WTC11 (cell line): ENCODE results near the gene SIM2. TPM values are rescaled to one million over a fixed set of nuclear protein-coding genes. Genes with fewer than 3 reads are reported as not detected.

Experiments used
- ATAC-seq: fragments of 200-7000 bp; cut with Tn5 transposase; 2 replicates; pipeline ENCODE4 v1.10.0; 2021; ENCODE audit warnings: mild to moderate bottlenecking, moderate library complexity
- CTCF ChIA-PET: fragments of 300-600 bp; sonication (Branson Sonifier 250); formaldehyde crosslinking; loops from one replicate; lab custom pipeline; 2021; ENCODE audit warnings: antibody characterized with exemption; lab: Charles Lee
- POLR2A ChIA-PET: fragments of 350-600 bp; sonication (Branson Sonifier 250); formaldehyde crosslinking; loops from one replicate; lab custom pipeline; 2021; ENCODE audit warnings: antibody characterized with exemption; lab: Charles Lee
- DNase-seq: peaks from one replicate; pipeline ENCODE4 v3.0.0; 2021; ENCODE audit warnings: low spot score
- H3K27ac Mint-ChIP-seq: 2 replicates; pipeline ENCODE4 v1.8.0; 2021; ENCODE audit warnings: mixed read lengths
- H3K27me3 Mint-ChIP-seq: 2 replicates; pipeline ENCODE4 v1.8.0; 2021; ENCODE audit warnings: low read depth, mild to moderate bottlenecking, moderate library complexity, mixed read lengths
- H3K36me3 Mint-ChIP-seq: 2 replicates; pipeline ENCODE4 v1.8.0; 2021; ENCODE audit warnings: mixed read lengths
- H3K4me1 Mint-ChIP-seq: 2 replicates; pipeline ENCODE4 v1.8.0; 2022; ENCODE audit warnings: mixed read lengths
- H3K4me3 Mint-ChIP-seq: 2 replicates; pipeline ENCODE4 v1.8.0; 2021; ENCODE audit warnings: mild to moderate bottlenecking, moderate library complexity, mixed read lengths
- H3K9me3 Mint-ChIP-seq: 2 replicates; pipeline ENCODE4 v1.8.0; 2021; ENCODE audit warnings: mixed read lengths
- ATF1 ChIP-seq: sonication (generic); formaldehyde crosslinking; IDR thresholded peaks from 2 replicates; pipeline ENCODE4 v1.8.1; 2023; ENCODE audit warnings: mild to moderate bottlenecking, moderate library complexity, missing genetic modification reagents
- ETV6 ChIP-seq: sonication (generic); formaldehyde crosslinking; IDR thresholded peaks from 2 replicates; pipeline ENCODE4 v1.8.1; 2022; ENCODE audit warnings: mild to moderate bottlenecking, missing genetic modification reagents
- FOXP1 ChIP-seq: sonication (generic); formaldehyde crosslinking; IDR thresholded peaks from 2 replicates; pipeline ENCODE4 v1.8.0; 2022; ENCODE audit warnings: missing genetic modification reagents, mild to moderate bottlenecking, moderate library complexity, borderline replicate concordance
- HMGA2 ChIP-seq: fragments of 250-450 bp; sonication (Bioruptor Pico); IDR thresholded peaks from 2 replicates; pipeline ENCODE4 v1.4.0; 2021; ENCODE audit warnings: mild to moderate bottlenecking, moderate library complexity
- JUN ChIP-seq: sonication (generic); formaldehyde crosslinking; IDR thresholded peaks from 2 replicates; pipeline ENCODE4 v1.8.0; 2023; ENCODE audit warnings: mild to moderate bottlenecking, missing genetic modification reagents
- MLX ChIP-seq: sonication (generic); formaldehyde crosslinking; IDR thresholded peaks from 2 replicates; pipeline ENCODE4 v1.8.1; 2023; ENCODE audit warnings: mild to moderate bottlenecking, missing genetic modification reagents, moderate library complexity
- MXD4 ChIP-seq: fragments of 250-450 bp; sonication (Bioruptor Pico); IDR thresholded peaks from 2 replicates; pipeline ENCODE4 v1.8.0; 2021; ENCODE audit warnings: mild to moderate bottlenecking, moderate library complexity, borderline replicate concordance
- NR3C1 ChIP-seq: sonication (generic); formaldehyde crosslinking; conservative IDR thresholded peaks from 2 replicates; pipeline ENCODE4 v1.8.1; 2023; ENCODE audit warnings: low read depth, mild to moderate bottlenecking, missing genetic modification reagents
- OVOL2 ChIP-seq: fragments of 250-450 bp; sonication (Bioruptor Pico); IDR thresholded peaks from 2 replicates; pipeline ENCODE4 v1.9.0; 2021; ENCODE audit warnings: mild to moderate bottlenecking, borderline replicate concordance
- PREB ChIP-seq: sonication (generic); formaldehyde crosslinking; IDR thresholded peaks from 2 replicates; pipeline ENCODE4 v1.8.1; 2022; ENCODE audit warnings: mild to moderate bottlenecking, missing genetic modification reagents, moderate library complexity, borderline replicate concordance
- TCF7 ChIP-seq: sonication (generic); formaldehyde crosslinking; IDR thresholded peaks from 2 replicates; pipeline ENCODE4 v1.8.0; 2022; ENCODE audit warnings: mild to moderate bottlenecking, low read depth, missing genetic modification reagents, moderate library complexity
- TEAD1 ChIP-seq: sonication (generic); formaldehyde crosslinking; IDR thresholded peaks from 2 replicates; pipeline ENCODE4 v1.8.0; 2022; ENCODE audit warnings: mild to moderate bottlenecking, missing genetic modification reagents
- ZNF671 ChIP-seq: fragments of 250-450 bp; sonication (Bioruptor Pico); IDR thresholded peaks from 2 replicates; pipeline ENCODE4 v1.8.0; 2021; ENCODE audit warnings: mild to moderate bottlenecking
- ZSCAN18 ChIP-seq: fragments of 250-450 bp; sonication (Bioruptor Pico); IDR thresholded peaks from 2 replicates; pipeline ENCODE4 v2.1.2; 2022; ENCODE audit warnings: mild to moderate bottlenecking, moderate library complexity
- total RNA-seq: library from RNA; stranded (reverse); gene quantifications from 3 replicates; pipeline ENCODE4 v1.2.3, GENCODE V29; 2021
- TF ChIP-seq, protein P1 (sequence below): sonication (generic); formaldehyde crosslinking; IDR thresholded peaks from 2 replicates; pipeline ENCODE4 v1.8.1; 2023; ENCODE audit warnings: mild to moderate bottlenecking, missing genetic modification reagents, borderline replicate concordance
- TF ChIP-seq, protein P2 (sequence below): sonication (generic); formaldehyde crosslinking; IDR thresholded peaks from 2 replicates; pipeline ENCODE4 v1.8.0; 2023; ENCODE audit warnings: mild to moderate bottlenecking, missing genetic modification reagents
- TF ChIP-seq, protein P3 (sequence below): fragments of 250-450 bp; sonication (Bioruptor Pico); IDR thresholded peaks from 2 replicates; pipeline ENCODE4 v1.9.0; 2021; ENCODE audit warnings: mild to moderate bottlenecking
- TF ChIP-seq, protein P4 (sequence below): fragments of 250-450 bp; sonication (Bioruptor Pico); IDR thresholded peaks from 2 replicates; pipeline ENCODE4 v1.8.0; 2021; ENCODE audit warnings: mild to moderate bottlenecking

The SIM2 gene
- total RNA-seq, 1 experiment from 2014 or later, result 0.17 TPM

GRCh38 chr21:36722370-36723368 is 23.8 kb downstream of the SIM2 start (continued):
- TF ChIP-seq, protein P1, sequence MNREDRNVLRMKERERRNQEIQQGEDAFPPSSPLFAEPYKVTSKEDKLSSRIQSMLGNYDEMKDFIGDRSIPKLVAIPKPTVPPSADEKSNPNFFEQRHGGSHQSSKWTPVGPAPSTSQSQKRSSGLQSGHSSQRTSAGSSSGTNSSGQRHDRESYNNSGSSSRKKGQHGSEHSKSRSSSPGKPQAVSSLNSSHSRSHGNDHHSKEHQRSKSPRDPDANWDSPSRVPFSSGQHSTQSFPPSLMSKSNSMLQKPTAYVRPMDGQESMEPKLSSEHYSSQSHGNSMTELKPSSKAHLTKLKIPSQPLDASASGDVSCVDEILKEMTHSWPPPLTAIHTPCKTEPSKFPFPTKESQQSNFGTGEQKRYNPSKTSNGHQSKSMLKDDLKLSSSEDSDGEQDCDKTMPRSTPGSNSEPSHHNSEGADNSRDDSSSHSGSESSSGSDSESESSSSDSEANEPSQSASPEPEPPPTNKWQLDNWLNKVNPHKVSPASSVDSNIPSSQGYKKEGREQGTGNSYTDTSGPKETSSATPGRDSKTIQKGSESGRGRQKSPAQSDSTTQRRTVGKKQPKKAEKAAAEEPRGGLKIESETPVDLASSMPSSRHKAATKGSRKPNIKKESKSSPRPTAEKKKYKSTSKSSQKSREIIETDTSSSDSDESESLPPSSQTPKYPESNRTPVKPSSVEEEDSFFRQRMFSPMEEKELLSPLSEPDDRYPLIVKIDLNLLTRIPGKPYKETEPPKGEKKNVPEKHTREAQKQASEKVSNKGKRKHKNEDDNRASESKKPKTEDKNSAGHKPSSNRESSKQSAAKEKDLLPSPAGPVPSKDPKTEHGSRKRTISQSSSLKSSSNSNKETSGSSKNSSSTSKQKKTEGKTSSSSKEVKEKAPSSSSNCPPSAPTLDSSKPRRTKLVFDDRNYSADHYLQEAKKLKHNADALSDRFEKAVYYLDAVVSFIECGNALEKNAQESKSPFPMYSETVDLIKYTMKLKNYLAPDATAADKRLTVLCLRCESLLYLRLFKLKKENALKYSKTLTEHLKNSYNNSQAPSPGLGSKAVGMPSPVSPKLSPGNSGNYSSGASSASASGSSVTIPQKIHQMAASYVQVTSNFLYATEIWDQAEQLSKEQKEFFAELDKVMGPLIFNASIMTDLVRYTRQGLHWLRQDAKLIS (CRISPR knock-in tag), result no peak

GRCh38 chr21:36723371-36723881 is 24.5 kb downstream of the SIM2 start:
- Mint-ChIP-seq H3K9me3 (no peaks in the 10 kb centered on the region), H3K4me3 (no peak overlapping the region), H3K27ac (no peak overlapping the region), H3K27me3 (peaks cover 4% of the 10 kb centered on the region), H3K4me1 (peaks cover 7% of the 10 kb centered on the region), H3K36me3 (no peaks in the 10 kb centered on the region)
- ChIA-PET CTCF (interaction anchor here (0.9 to 1.7 kb wide), 2 partner anchors 24 to 82 kb away, joined by 3 to 5 read pairs; no protein-coding TSS in a partner anchor), POLR2A (no interaction called here)
- DNase-seq, result no peak
- no peak for ATAC-seq
- TF ChIP-seq ETV6 (CRISPR knock-in tag) (no peak), ATF1 (CRISPR knock-in tag) (no peak), PREB (no peak), NR3C1 (CRISPR knock-in tag) (no peak), MLX (no peak), ZNF671 (CRISPR knock-in tag) (no peak), JUN (CRISPR knock-in tag) (no peak), HMGA2 (CRISPR knock-in tag) (no peak), TCF7 (no peak), ZSCAN18 (CRISPR knock-in tag) (no peak), TEAD1 (no peak), MXD4 (no peak), FOXP1 (no peak), OVOL2 (CRISPR knock-in tag) (no peak)
- TF ChIP-seq, protein P2, sequence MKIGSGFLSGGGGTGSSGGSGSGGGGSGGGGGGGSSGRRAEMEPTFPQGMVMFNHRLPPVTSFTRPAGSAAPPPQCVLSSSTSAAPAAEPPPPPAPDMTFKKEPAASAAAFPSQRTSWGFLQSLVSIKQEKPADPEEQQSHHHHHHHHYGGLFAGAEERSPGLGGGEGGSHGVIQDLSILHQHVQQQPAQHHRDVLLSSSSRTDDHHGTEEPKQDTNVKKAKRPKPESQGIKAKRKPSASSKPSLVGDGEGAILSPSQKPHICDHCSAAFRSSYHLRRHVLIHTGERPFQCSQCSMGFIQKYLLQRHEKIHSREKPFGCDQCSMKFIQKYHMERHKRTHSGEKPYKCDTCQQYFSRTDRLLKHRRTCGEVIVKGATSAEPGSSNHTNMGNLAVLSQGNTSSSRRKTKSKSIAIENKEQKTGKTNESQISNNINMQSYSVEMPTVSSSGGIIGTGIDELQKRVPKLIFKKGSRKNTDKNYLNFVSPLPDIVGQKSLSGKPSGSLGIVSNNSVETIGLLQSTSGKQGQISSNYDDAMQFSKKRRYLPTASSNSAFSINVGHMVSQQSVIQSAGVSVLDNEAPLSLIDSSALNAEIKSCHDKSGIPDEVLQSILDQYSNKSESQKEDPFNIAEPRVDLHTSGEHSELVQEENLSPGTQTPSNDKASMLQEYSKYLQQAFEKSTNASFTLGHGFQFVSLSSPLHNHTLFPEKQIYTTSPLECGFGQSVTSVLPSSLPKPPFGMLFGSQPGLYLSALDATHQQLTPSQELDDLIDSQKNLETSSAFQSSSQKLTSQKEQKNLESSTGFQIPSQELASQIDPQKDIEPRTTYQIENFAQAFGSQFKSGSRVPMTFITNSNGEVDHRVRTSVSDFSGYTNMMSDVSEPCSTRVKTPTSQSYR (CRISPR knock-in tag), result no peak
- TF ChIP-seq, protein P3, sequence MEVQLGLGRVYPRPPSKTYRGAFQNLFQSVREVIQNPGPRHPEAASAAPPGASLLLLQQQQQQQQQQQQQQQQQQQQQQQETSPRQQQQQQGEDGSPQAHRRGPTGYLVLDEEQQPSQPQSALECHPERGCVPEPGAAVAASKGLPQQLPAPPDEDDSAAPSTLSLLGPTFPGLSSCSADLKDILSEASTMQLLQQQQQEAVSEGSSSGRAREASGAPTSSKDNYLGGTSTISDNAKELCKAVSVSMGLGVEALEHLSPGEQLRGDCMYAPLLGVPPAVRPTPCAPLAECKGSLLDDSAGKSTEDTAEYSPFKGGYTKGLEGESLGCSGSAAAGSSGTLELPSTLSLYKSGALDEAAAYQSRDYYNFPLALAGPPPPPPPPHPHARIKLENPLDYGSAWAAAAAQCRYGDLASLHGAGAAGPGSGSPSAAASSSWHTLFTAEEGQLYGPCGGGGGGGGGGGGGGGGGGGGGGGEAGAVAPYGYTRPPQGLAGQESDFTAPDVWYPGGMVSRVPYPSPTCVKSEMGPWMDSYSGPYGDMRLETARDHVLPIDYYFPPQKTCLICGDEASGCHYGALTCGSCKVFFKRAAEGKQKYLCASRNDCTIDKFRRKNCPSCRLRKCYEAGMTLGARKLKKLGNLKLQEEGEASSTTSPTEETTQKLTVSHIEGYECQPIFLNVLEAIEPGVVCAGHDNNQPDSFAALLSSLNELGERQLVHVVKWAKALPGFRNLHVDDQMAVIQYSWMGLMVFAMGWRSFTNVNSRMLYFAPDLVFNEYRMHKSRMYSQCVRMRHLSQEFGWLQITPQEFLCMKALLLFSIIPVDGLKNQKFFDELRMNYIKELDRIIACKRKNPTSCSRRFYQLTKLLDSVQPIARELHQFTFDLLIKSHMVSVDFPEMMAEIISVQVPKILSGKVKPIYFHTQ, result no peak
- TF ChIP-seq, protein P4, sequence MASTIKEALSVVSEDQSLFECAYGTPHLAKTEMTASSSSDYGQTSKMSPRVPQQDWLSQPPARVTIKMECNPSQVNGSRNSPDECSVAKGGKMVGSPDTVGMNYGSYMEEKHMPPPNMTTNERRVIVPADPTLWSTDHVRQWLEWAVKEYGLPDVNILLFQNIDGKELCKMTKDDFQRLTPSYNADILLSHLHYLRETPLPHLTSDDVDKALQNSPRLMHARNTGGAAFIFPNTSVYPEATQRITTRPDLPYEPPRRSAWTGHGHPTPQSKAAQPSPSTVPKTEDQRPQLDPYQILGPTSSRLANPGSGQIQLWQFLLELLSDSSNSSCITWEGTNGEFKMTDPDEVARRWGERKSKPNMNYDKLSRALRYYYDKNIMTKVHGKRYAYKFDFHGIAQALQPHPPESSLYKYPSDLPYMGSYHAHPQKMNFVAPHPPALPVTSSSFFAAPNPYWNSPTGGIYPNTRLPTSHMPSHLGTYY (CRISPR knock-in tag), result no peak
